HepG2 (cell line): ENCODE measurements around the gene ANP32A. TPM values are rescaled to one million over a fixed set of nuclear protein-coding genes. Genes with fewer than 3 reads are reported as not detected.

ENCODE experiments used
- ATAC-seq: fragments of 200-7000 bp; cut with Tn5 transposase; 3 replicates; pipeline ENCODE4 v1.9.1; 2020; ENCODE audit warnings: mild to moderate bottlenecking, moderate library complexity
- BruUV-seq: library from RNA; stranded (reverse); fragments of 400-500 nt; replicated peaks from 2 replicates; lab custom pipeline; 2021; lab: Mats Ljungman, UMichigan
- CTCF ChIA-PET: fragments of 300-600 bp; formaldehyde crosslinking; extraction: SDS; loops from one replicate; lab custom pipeline; 2021; ENCODE audit warnings: low total read pairs, inconsistent platforms, low intra/inter-chr PET ratio; lab: Yijun Ruan, JAX
- POLR2A ChIA-PET: fragments of 350-600 bp; sonication (Branson Sonifier 250); formaldehyde crosslinking; loops from one replicate; lab custom pipeline; 2020; ENCODE audit warnings: antibody characterized with exemption, inconsistent platforms; lab: Yijun Ruan, JAX
- DNase-seq: peaks from one replicate; pipeline ENCODE4 v3.0.0-alpha.2; 2015; ENCODE audit warnings: low spot score
- FAIRE-seq: peaks from 3 replicates; lab custom pipeline; 2011; peaks lifted over from hg19 to GRCh38; lab: Jason Lieb, UNC
- H2AFZ ChIP-seq: one replicate; pipeline ENCODE4 v1.6.1; 2011; ENCODE audit warnings: low read length, inconsistent platforms
- H3K27ac ChIP-seq: fragments of 300-600 bp; 3 replicates; pipeline ENCODE4 v1.8.0; 2011; ENCODE audit warnings: mixed run types, mild to moderate bottlenecking, mixed read lengths, low read length, inconsistent platforms; ENCODE audit not compliant: insufficient read depth; ENCODE audit errors: extremely low read length
- H3K27me3 ChIP-seq, 2 experiments: fragments of 200-600 bp in 1 of 2; 2 replicates in 1 of 2; 3 replicates in 1 of 2; pipeline versions ENCODE4 v1.6.0 to v1.8.0; 2011; ENCODE audit warnings: low read length in 2 of 2, mild to moderate bottlenecking in 2 of 2, moderate library complexity in 2 of 2, inconsistent platforms in 1 of 2; ENCODE audit not compliant: insufficient read depth in 2 of 2, control insufficient read depth in 1 of 2
- H3K36me3 ChIP-seq, 2 experiments: fragments of 200-600 bp in 1 of 2; replicated peaks in 1 of 2; 2 replicates in 1 of 2; 3 replicates in 1 of 2; pipeline versions ENCODE4 v1.5.1 to v1.8.0; 2011; ENCODE audit warnings: low read length in 2 of 2, inconsistent platforms in 1 of 2; ENCODE audit not compliant: insufficient read depth in 2 of 2, control insufficient read depth in 1 of 2
- H3K4me1 ChIP-seq: 2 replicates; pipeline ENCODE4 v1.5.1; 2012; ENCODE audit warnings: low read length, inconsistent platforms; ENCODE audit not compliant: insufficient read depth
- H3K4me2 ChIP-seq: 2 replicates; pipeline ENCODE4 v1.6.0; 2011; ENCODE audit warnings: low read depth, low read length, inconsistent platforms
- H3K4me3 ChIP-seq, 3 experiments: fragments of 200-600 bp in 1 of 3; sonication (generic), shearing (Covaris generic) in 1 of 3; replicated peaks in 1 of 3; 2 replicates each; pipeline ENCODE4 v1.5.1; 2011 to 2016; ENCODE audit warnings: low read length in 3 of 3, inconsistent platforms in 2 of 3, low read depth in 2 of 3, mild to moderate bottlenecking in 2 of 3, control low read depth in 1 of 3, mixed read lengths in 1 of 3; ENCODE audit not compliant: insufficient read depth in 1 of 3
- H3K79me2 ChIP-seq: one replicate; pipeline ENCODE4 v1.6.1; 2011; ENCODE audit warnings: low read length, inconsistent platforms; ENCODE audit not compliant: insufficient read depth
- H3K9ac ChIP-seq: 2 replicates; pipeline ENCODE4 v1.6.0; 2011; ENCODE audit warnings: mild to moderate bottlenecking, low read depth, low read length, inconsistent platforms; ENCODE audit not compliant: insufficient read depth
- H3K9me3 ChIP-seq: 2 replicates; pipeline ENCODE4 v1.5.1; 2012; ENCODE audit warnings: mild to moderate bottlenecking, low read length
- H4K20me1 ChIP-seq: 2 replicates; pipeline ENCODE4 v1.6.0; 2011; ENCODE audit warnings: inconsistent platforms, mild to moderate bottlenecking, low read length, moderate library complexity; ENCODE audit not compliant: insufficient read depth
- ARID4A ChIP-seq: sonication (generic); formaldehyde crosslinking; IDR thresholded peaks from 2 replicates; pipeline ENCODE4 v1.5.0; 2020; ENCODE audit warnings: mild to moderate bottlenecking, missing genetic modification reagents, borderline replicate concordance
- RFXANK ChIP-seq: IDR thresholded peaks from 2 replicates; pipeline ENCODE4 v1.6.1; 2016
- ZGPAT ChIP-seq: IDR thresholded peaks from 2 replicates; pipeline ENCODE4 v1.6.1; 2016; ENCODE audit warnings: mild to moderate bottlenecking
- ZNF335 ChIP-seq: sonication (generic); formaldehyde crosslinking; IDR thresholded peaks from 2 replicates; pipeline ENCODE4 v1.4.0; 2020; ENCODE audit warnings: missing genetic modification reagents
- ZNF446 ChIP-seq: sonication (generic); formaldehyde crosslinking; IDR thresholded peaks from 2 replicates; pipeline ENCODE4 v1.5.0; 2020; ENCODE audit warnings: mild to moderate bottlenecking, missing genetic modification reagents
- ZNF562 ChIP-seq: sonication (generic); formaldehyde crosslinking; IDR thresholded peaks from 2 replicates; pipeline ENCODE4 v1.8.0; 2022; ENCODE audit warnings: missing genetic modification reagents, borderline replicate concordance
- ZNF597 ChIP-seq: sonication (generic); formaldehyde crosslinking; IDR thresholded peaks from 2 replicates; pipeline ENCODE4 v1.5.0; 2020; ENCODE audit warnings: missing genetic modification reagents
- WGBS: methylation state at CpG from one replicate; pipeline ENCODE4 v1.1.6; 2017; ENCODE audit warnings: low lambda C conversion rate; 5-methylcytosine and 5-hydroxymethylcytosine counted together
- in situ Hi-C: cut with HindIII; loops from 2 replicates; pipeline ENCODE4 v1.10.0; 2017; ENCODE audit warnings: low pct_unique_long_range_greater_than_20kb; ENCODE audit not compliant: extremely low pct_ligation_motif_present
- intact Hi-C: fragments of 100-400 bp; cut with micrococcal nuclease; formaldehyde crosslinking; loops from one replicate; pipeline ENCODE4 v1.10.0; 2022; ENCODE audit not compliant: unreplicated experiment
- polyA plus RNA-seq, 8 experiments: library from polyadenylated mRNA; depleted of rRNA in 3 of 8; stranded (reverse) in 7 of 8; unstranded in 1 of 8; fragments of >200 nt; fragmentation: Illumina TruSeq in 4 of 8; extraction: Trizol in 4 of 8; gene quantifications; 2 replicates each; pipeline versions ENCODE4 v1.2.1 to v1.2.3, GENCODE V29; 2011 to 2016; ENCODE audit warnings: low read depth in 4 of 8, missing spikeins in 1 of 8, mixed read lengths in 1 of 8; ENCODE audit not compliant: insufficient read depth in 1 of 8
- total RNA-seq, 5 experiments: library from RNA; depleted of rRNA; stranded (reverse); fragments of >200 nt; fragmentation: Illumina TruSeq; extraction: Trizol; gene quantifications; 2 replicates each; pipeline ENCODE4 v1.2.3, GENCODE V29; 2016; ENCODE audit warnings: low read depth in 1 of 5

The ANP32A gene
- total and polyA plus RNA-seq, 2 of the 13 experiments (the other 11 are each of a cell fraction or from before 2014, with no cell fraction given) = 60.6 to 206 TPM

- POLR2A ChIA-PET = no interaction called here
- intact Hi-C loops (no loop called here), in situ Hi-C loops (no loop called here)
- H3K36me3 ChIP-seq = no peaks in the 10 kb centered on the region
- CTCF ChIA-PET = no interaction called here
- 14% methylated on average over 1 of the region's 1 CpG for WGBS
- BruUV-seq = no TSS peak
- no peak overlapping the region for H3K9ac ChIP-seq
- H3K79me2 ChIP-seq = no peaks in the 10 kb centered on the region
- peaks cover 4 to 24% of the 10 kb centered on the region in 2 experiments; a peak in 4 of 5 replicates for H3K27me3 ChIP-seq
- ATAC-seq (no peak), DNase-seq (no peak), FAIRE-seq (no peak)
- H3K9me3 ChIP-seq = no peaks in the 10 kb centered on the region
- H3K27ac ChIP-seq = no peak overlapping the region
- H3K4me2 ChIP-seq = no peak overlapping the region
- no peak overlapping the region for H3K4me3 ChIP-seq
- H2AFZ ChIP-seq = no peak overlapping the region
- H3K4me1 ChIP-seq = no peaks in the 10 kb centered on the region
- TF ChIP-seq RFXANK (CRISPR knock-in tag) (no peak), ZNF446 (CRISPR knock-in tag) (no peak), ZNF597 (no peak), ZNF562 (CRISPR knock-in tag) (no peak), ARID4A (CRISPR knock-in tag) (no peak), ZGPAT (CRISPR knock-in tag) (no peak), ZNF335 (CRISPR knock-in tag) (no peak)
- H4K20me1 ChIP-seq = no peaks in the 10 kb centered on the region
Measured at GRCh38 chr15:68842958-68843357, 22.3 kb upstream of the ANP32A start.
